IMR-90 (cell line): ENCODE results near the gene PAGE2B. TPM values are rescaled to one million over a fixed set of nuclear protein-coding genes. Genes with fewer than 3 reads are reported as not detected.

Source experiments
- ATAC-seq: fragments of 200-7000 bp; cut with Tn5 transposase; 2 replicates; pipeline ENCODE4 v1.9.1; 2020; ENCODE audit warnings: low read depth, mild to moderate bottlenecking, moderate library complexity
- BruUV-seq: library from RNA; stranded (reverse); fragments of 400-500 nt; replicated peaks from 2 replicates; lab custom pipeline; 2021; lab: Mats Ljungman, UMichigan
- CTCF ChIA-PET: fragments of 300-600 bp; formaldehyde crosslinking; extraction: SDS; loops from one replicate; lab custom pipeline; 2021; ENCODE audit warnings: antibody characterized with exemption; lab: Yijun Ruan, JAX
- POLR2A ChIA-PET: fragments of 300-600 bp; sonication (Branson Sonifier 250); formaldehyde crosslinking; loops from one replicate; lab custom pipeline; 2022; ENCODE audit warnings: antibody characterized with exemption; ENCODE audit not compliant: unreplicated experiment; lab: Charles Lee
- DNase-seq: peaks from one replicate; pipeline ENCODE4 v3.0.0; 2013
- H2AFZ ChIP-seq: replicated peaks from 2 replicates; pipeline ENCODE3; 2013; ENCODE audit warnings: low read length, mild to moderate bottlenecking; ENCODE audit not compliant: poor library complexity
- H2AK5ac ChIP-seq: 2 replicates; pipeline ENCODE4 v1.6.1; 2013; ENCODE audit warnings: low read depth, low read length, inconsistent platforms
- H2AK9ac ChIP-seq: replicated peaks from 2 replicates; pipeline ENCODE3; 2013; ENCODE audit warnings: mild to moderate bottlenecking, low read depth, low read length, moderate library complexity; ENCODE audit not compliant: poor library complexity
- H2BK120ac ChIP-seq: 2 replicates; pipeline ENCODE4 v1.6.1; 2013; ENCODE audit warnings: low read depth, low read length, inconsistent platforms
- H2BK15ac ChIP-seq: 3 replicates; pipeline ENCODE4 v1.6.1; 2013; ENCODE audit warnings: low read depth, low read length, inconsistent platforms
- H2BK20ac ChIP-seq: 2 replicates; pipeline ENCODE4 v1.6.1; 2013; ENCODE audit warnings: low read depth, mild to moderate bottlenecking, inconsistent platforms, low read length, moderate library complexity
- H2BK5ac ChIP-seq: 2 replicates; pipeline ENCODE4 v1.6.1; 2013; ENCODE audit warnings: mild to moderate bottlenecking, low read depth, low read length, inconsistent platforms; ENCODE audit not compliant: poor library complexity, severe bottlenecking
- H3K14ac ChIP-seq: replicated peaks from 2 replicates; pipeline ENCODE4 v1.6.1; 2013; ENCODE audit warnings: low read depth, low read length, inconsistent platforms
- H3K18ac ChIP-seq: 2 replicates; pipeline ENCODE4 v1.6.1; 2013; ENCODE audit warnings: low read depth, low read length, control low read depth
- H3K23ac ChIP-seq: 2 replicates; pipeline ENCODE4 v1.6.1; 2013; ENCODE audit warnings: low read depth, low read length, inconsistent platforms
- H3K27ac ChIP-seq: 2 replicates; pipeline ENCODE4 v1.5.1; 2013; ENCODE audit warnings: mild to moderate bottlenecking, control low read depth, low read length; ENCODE audit not compliant: insufficient read depth
- H3K27me3 ChIP-seq: 2 replicates; pipeline ENCODE4 v1.6.1; 2013; ENCODE audit warnings: low read length; ENCODE audit not compliant: control insufficient read depth, insufficient read depth
- H3K36me3 ChIP-seq: 2 replicates; pipeline ENCODE4 v1.6.1; 2013; ENCODE audit warnings: low read length, mixed read lengths; ENCODE audit not compliant: control insufficient read depth, insufficient read depth
- H3K4ac ChIP-seq: 2 replicates; pipeline ENCODE4 v1.6.1; 2013; ENCODE audit warnings: low read depth, low read length, inconsistent platforms
- H3K4me1 ChIP-seq: 2 replicates; pipeline ENCODE4 v1.6.1; 2013; ENCODE audit warnings: low read length, mixed read lengths; ENCODE audit not compliant: control insufficient read depth, insufficient read depth
- H3K4me2 ChIP-seq: 2 replicates; pipeline ENCODE4 v1.6.1; 2013; ENCODE audit warnings: low read depth, mild to moderate bottlenecking, control low read depth, low read length, moderate library complexity
- H3K4me3 ChIP-seq: 2 replicates; pipeline ENCODE4 v1.5.1; 2013; ENCODE audit warnings: low read depth, mild to moderate bottlenecking, control low read depth, low read length, moderate library complexity; ENCODE audit not compliant: insufficient read depth
- H3K56ac ChIP-seq: 2 replicates; pipeline ENCODE4 v1.6.1; 2013; ENCODE audit warnings: low read length, inconsistent platforms; ENCODE audit not compliant: insufficient read depth; ENCODE audit errors: extremely low read depth
- H3K79me1 ChIP-seq, 2 experiments: 2 replicates each; pipeline ENCODE4 v1.6.1; 2013; ENCODE audit warnings: low read length in 2 of 2, inconsistent platforms in 1 of 2, low read depth in 1 of 2
- H3K9ac ChIP-seq: 2 replicates; pipeline ENCODE4 v1.6.1; 2013; ENCODE audit warnings: low read depth, low read length, control low read depth
- H3K9me1 ChIP-seq: 2 replicates; pipeline ENCODE4 v1.6.1; 2013; ENCODE audit warnings: low read length, inconsistent platforms; ENCODE audit not compliant: insufficient read depth
- H3K9me3 ChIP-seq: 2 replicates; pipeline ENCODE4 v1.6.1; 2013; ENCODE audit warnings: low read length; ENCODE audit not compliant: control insufficient read depth, insufficient read depth
- H4K20me1 ChIP-seq: 2 replicates; pipeline ENCODE4 v1.6.1; 2013; ENCODE audit warnings: low read length, inconsistent platforms; ENCODE audit not compliant: insufficient read depth
- H4K5ac ChIP-seq: 2 replicates; pipeline ENCODE4 v1.6.1; 2013; ENCODE audit warnings: mild to moderate bottlenecking, low read depth, low read length, control low read depth
- H4K8ac ChIP-seq, 2 experiments: 2 replicates each; pipeline ENCODE4 v1.6.1; 2013; ENCODE audit warnings: low read depth in 2 of 2, low read length in 2 of 2, control low read depth in 1 of 2, inconsistent platforms in 1 of 2
- H4K91ac ChIP-seq: 2 replicates; pipeline ENCODE4 v1.6.1; 2013; ENCODE audit warnings: low read depth, low read length, inconsistent platforms; ENCODE audit not compliant: insufficient read depth
- BHLHE40 ChIP-seq: fragments of 150-350 bp; IDR thresholded peaks from 2 replicates; pipeline ENCODE4 v1.6.1; 2016; ENCODE audit warnings: mild to moderate bottlenecking, low read depth, low read length
- CEBPB ChIP-seq: IDR thresholded peaks from 2 replicates; pipeline ENCODE4 v1.6.1; 2012; ENCODE audit warnings: low read depth, low read length, improper control_type of control experiment
- CHD1 ChIP-seq: IDR thresholded peaks from 2 replicates; pipeline ENCODE4 v1.6.1; 2012; ENCODE audit warnings: low read depth, low read length, improper control_type of control experiment
- CTCF ChIP-seq: conservative IDR thresholded peaks from 2 replicates; pipeline ENCODE4 v1.5.1; 2012; ENCODE audit warnings: mild to moderate bottlenecking, low read depth, low read length, improper control_type of control experiment
- ELK1 ChIP-seq: fragments of 150-350 bp; IDR thresholded peaks from 2 replicates; pipeline ENCODE4 v1.6.1; 2016; ENCODE audit warnings: low read depth, mild to moderate bottlenecking, low read length, moderate library complexity, borderline replicate concordance
- FOS ChIP-seq: fragments of 150-350 bp; IDR thresholded peaks from 2 replicates; pipeline ENCODE4 v1.6.1; 2016; ENCODE audit warnings: low read depth, low read length
- MAFK ChIP-seq: IDR thresholded peaks from 2 replicates; pipeline ENCODE4 v1.6.1; 2012; ENCODE audit warnings: low read depth, low read length, improper control_type of control experiment
- MAZ ChIP-seq: IDR thresholded peaks from 2 replicates; pipeline ENCODE4 v1.6.1; 2012; ENCODE audit warnings: low read depth, mild to moderate bottlenecking, low read length, improper control_type of control experiment, moderate library complexity, borderline replicate concordance
- MXI1 ChIP-seq: IDR thresholded peaks from 2 replicates; pipeline ENCODE4 v1.6.1; 2012; ENCODE audit warnings: low read depth, mild to moderate bottlenecking, low read length, moderate library complexity, borderline replicate concordance
- NFE2L2 ChIP-seq: fragments of 150-350 bp; IDR thresholded peaks from 2 replicates; pipeline ENCODE4 v1.6.1; 2016; ENCODE audit warnings: low read depth, mild to moderate bottlenecking, low read length
- POLR2A ChIP-seq: IDR thresholded peaks from 2 replicates; pipeline ENCODE4 v1.6.1; 2012; ENCODE audit warnings: mild to moderate bottlenecking, low read depth, low read length
- RAD21 ChIP-seq: IDR thresholded peaks from 2 replicates; pipeline ENCODE4 v1.6.1; 2012; ENCODE audit warnings: low read length, improper control_type of control experiment
- RCOR1 ChIP-seq: IDR thresholded peaks from 2 replicates; pipeline ENCODE4 v1.6.1; 2012; ENCODE audit warnings: mild to moderate bottlenecking, low read length, improper control_type of control experiment; ENCODE audit not compliant: insufficient replicate concordance
- RFX5 ChIP-seq: IDR thresholded peaks from 2 replicates; pipeline ENCODE4 v1.8.0; 2012; ENCODE audit warnings: low read depth, mild to moderate bottlenecking, low read length, moderate library complexity
- SMC3 ChIP-seq: fragments of 150-350 bp; IDR thresholded peaks from 2 replicates; pipeline ENCODE4 v1.6.1; 2016; ENCODE audit warnings: low read depth, mild to moderate bottlenecking, antibody characterized with exemption, low read length, moderate library complexity
- USF2 ChIP-seq: fragments of 150-350 bp; IDR thresholded peaks from 2 replicates; pipeline ENCODE4 v1.6.1; 2017; ENCODE audit warnings: mild to moderate bottlenecking, antibody characterized with exemption, low read length, low read depth
- WGBS, 2 experiments: methylation state at CpG; one replicate each; pipeline versions ENCODE4 v1.1.5 to v1.1.7; 2013; ENCODE audit warnings: missing lambda C conversion rate in 2 of 2; ENCODE audit not compliant: insufficient read length in 1 of 2; ENCODE audit errors: extremely low coverage in 2 of 2; 5-methylcytosine and 5-hydroxymethylcytosine counted together
- dilution Hi-C: fragments of 300-500 bp; cut with HindIII; formaldehyde crosslinking; loops from one replicate; pipeline ENCODE4 v1.14.3; 2018; ENCODE audit warnings: low sequenced_read_pairs; ENCODE audit not compliant: unreplicated experiment
- in situ Hi-C: fragments of 300-500 bp; cut with MboI; formaldehyde crosslinking; loops from 3 replicates; pipeline ENCODE4 v1.14.3; 2019; ENCODE audit warnings: low sequenced_read_pairs, inconsistent platforms, mixed read lengths
- intact Hi-C: fragments of 100-400 bp; cut with micrococcal nuclease; formaldehyde crosslinking; loops from 2 replicates; pipeline ENCODE4 v1.10.0; 2022
- polyA plus RNA-seq, 3 experiments: library from polyadenylated mRNA; depleted of rRNA; stranded (reverse); fragments of >200 nt; gene quantifications; 2 replicates each; pipeline ENCODE4 v1.2.3, GENCODE V29; 2012; ENCODE audit warnings: low replicate concordance in 1 of 3
- total RNA-seq: library from RNA; depleted of rRNA; stranded (reverse); fragments of >200 nt; gene quantifications from 2 replicates; pipeline ENCODE4 v1.2.3, GENCODE V29; 2012

PAGE2B gene
- total and polyA plus RNA-seq, 2 of the 4 experiments (the other 2 are of a cell fraction) = not detected

- DNase-seq = no peak
- H3K9me1 ChIP-seq = no peaks in the 10 kb centered on the region
- intact Hi-C loops (no loop called here), dilution Hi-C loops (no loop called here), in situ Hi-C loops (no loop called here)
- H3K18ac ChIP-seq = no peak overlapping the region
- no peak overlapping the region for H2AFZ ChIP-seq
- no peak overlapping the region for H3K56ac ChIP-seq
- no peaks in the 10 kb centered on the region for H3K4me1 ChIP-seq
- H4K20me1 ChIP-seq = no peaks in the 10 kb centered on the region
- POLR2A ChIA-PET = no interaction called here
- CTCF ChIA-PET = no interaction called here
- H3K27ac ChIP-seq = no peak overlapping the region
- no peak overlapping the region for H3K14ac ChIP-seq
- no peak for ATAC-seq
- peaks cover 1% of the 10 kb centered on the region for H3K27me3 ChIP-seq
- H3K4me2 ChIP-seq = no peak overlapping the region
- no peak overlapping the region for H2AK5ac ChIP-seq
- no peaks in the 10 kb centered on the region for H3K9me3 ChIP-seq
- H2AK9ac ChIP-seq = no peak overlapping the region
- H4K8ac ChIP-seq = no peak overlapping the region
- WGBS, 2 experiments = no CpG with 5 or more reads among the region's 2 CpGs
- no peak overlapping the region for H4K5ac ChIP-seq
- no peak overlapping the region for H3K23ac ChIP-seq
- H2BK15ac ChIP-seq = no peak overlapping the region
- TF ChIP-seq FOS (no peak), MAZ (no peak), CTCF (no peak), BHLHE40 (no peak), RAD21 (no peak), SMC3 (no peak), CEBPB (no peak), ELK1 (no peak), NFE2L2 (no peak), POLR2A (no peak), RCOR1 (no peak), MXI1 (no peak), USF2 (no peak), MAFK (no peak), CHD1 (no peak), RFX5 (no peak)
- H4K91ac ChIP-seq = no peak overlapping the region
- H2BK20ac ChIP-seq = no peak overlapping the region
- H3K9ac ChIP-seq = no peak overlapping the region
- no peaks in the 10 kb centered on the region for H3K79me1 ChIP-seq
- no peak overlapping the region for H2BK120ac ChIP-seq
- no peaks in the 10 kb centered on the region for H3K36me3 ChIP-seq
- H3K4ac ChIP-seq = no peak overlapping the region
- H2BK5ac ChIP-seq = no peak overlapping the region
- BruUV-seq = no TSS peak
- no peak overlapping the region for H3K4me3 ChIP-seq
Measured at GRCh38 chrX:55033429-55033828, 41.4 kb upstream of the PAGE2B start.
